Neutrophil (primary cell): ENCODE measurements around the gene ACRV1.

Experiments used
- H3K27ac ChIP-seq: fragments of 200-600 bp; sonication (generic); 2 replicates; pipeline ENCODE4 v1.5.1; 2016; ENCODE audit warnings: mild to moderate bottlenecking, moderate library complexity
- H3K27me3 ChIP-seq: fragments of 200-600 bp; sonication (generic); 2 replicates; pipeline ENCODE4 v1.6.0; 2016; ENCODE audit warnings: mild to moderate bottlenecking
- H3K36me3 ChIP-seq: fragments of 200-600 bp; sonication (generic); 2 replicates; pipeline ENCODE4 v1.5.1; 2017
- H3K4me1 ChIP-seq, 2 experiments: fragments of 200-600 bp in 1 of 2; sonication (generic) in 1 of 2; 1 replicate in 1 of 2; 2 replicates in 1 of 2; pipeline versions ENCODE4 v1.5.1 to v1.6.1; 2013 to 2016; ENCODE audit warnings: low read depth in 1 of 2, low read length in 1 of 2, mild to moderate bottlenecking in 1 of 2, moderate library complexity in 1 of 2; ENCODE audit not compliant: control insufficient read depth in 1 of 2, insufficient read depth in 1 of 2
- H3K4me3 ChIP-seq, 2 experiments: fragments of 200-600 bp in 1 of 2; sonication (generic) in 1 of 2; 1 replicate in 1 of 2; 2 replicates in 1 of 2; pipeline ENCODE4 v1.5.1; 2013 to 2016; ENCODE audit warnings: low read depth in 1 of 2, low read length in 1 of 2, mild to moderate bottlenecking in 1 of 2, moderate library complexity in 1 of 2
- H3K9me3 ChIP-seq: fragments of 200-600 bp; sonication (generic); 2 replicates; pipeline ENCODE4 v1.5.1; 2016
- CTCF ChIP-seq: fragments of 200-600 bp; sonication (generic); IDR thresholded peaks from 2 replicates; pipeline ENCODE4 v1.5.1; 2016; ENCODE audit warnings: antibody characterized with exemption

The ACRV1 gene

GRCh38 chr11:125688632-125689031 lies 8.0 kb upstream of the ACRV1 start:
- TF ChIP-seq CTCF: no peak
- H3K27me3 ChIP-seq: no peaks in the 10 kb centered on the region

GRCh38 chr11:125688066-125688465 lies 7.4 kb upstream of the ACRV1 start:
- TF ChIP-seq CTCF: no peak
- no peaks in the 10 kb centered on the region for H3K9me3 ChIP-seq
- H3K27me3 ChIP-seq: no peaks in the 10 kb centered on the region

More at GRCh38 chr11:125688632-125689031, 8.0 kb upstream of the ACRV1 start:
- Histone ChIP-seq H3K4me3 (no peak overlapping the region), H3K9me3 (no peaks in the 10 kb centered on the region), H3K4me1 (no peaks in the 10 kb centered on the region), H3K36me3 (no peaks in the 10 kb centered on the region), H3K27ac (no peak overlapping the region)

GRCh38 chr11:125685228-125685627 lies 4.6 kb upstream of the ACRV1 start:
- H3K4me3 ChIP-seq: no peak overlapping the region
- no peak overlapping the region for H3K27ac ChIP-seq
- TF ChIP-seq CTCF: no peak
- H3K9me3 ChIP-seq: no peaks in the 10 kb centered on the region
- H3K27me3 ChIP-seq: no peaks in the 10 kb centered on the region
- H3K4me1 ChIP-seq: no peaks in the 10 kb centered on the region
- H3K36me3 ChIP-seq: no peaks in the 10 kb centered on the region

More at GRCh38 chr11:125688066-125688465, 7.4 kb upstream of the ACRV1 start:
- H3K36me3 ChIP-seq: no peaks in the 10 kb centered on the region
- H3K4me1 ChIP-seq: no peaks in the 10 kb centered on the region
- H3K27ac ChIP-seq: no peak overlapping the region
- no peak overlapping the region for H3K4me3 ChIP-seq

- no peak for TF ChIP-seq CTCF
- Histone ChIP-seq H3K27ac (no peak overlapping the region), H3K9me3 (no peaks in the 10 kb centered on the region), H3K4me1 (no peaks in the 10 kb centered on the region), H3K4me3 (no peak overlapping the region), H3K27me3 (no peaks in the 10 kb centered on the region), H3K36me3 (peaks cover 20% of the 10 kb centered on the region)
Observed at GRCh38 chr11:125679837-125680236, 810 bp downstream of the ACRV1 start.

- Histone ChIP-seq H3K27me3 (no peaks in the 10 kb centered on the region), H3K36me3 (peaks cover 20% of the 10 kb centered on the region), H3K9me3 (no peaks in the 10 kb centered on the region), H3K4me1 (no peaks in the 10 kb centered on the region), H3K4me3 (no peak overlapping the region), H3K27ac (no peak overlapping the region)
- no peak for TF ChIP-seq CTCF
Observed at GRCh38 chr11:125679397-125679796, 1.2 kb downstream of the ACRV1 start.

GRCh38 chr11:125675196-125675595 lies 5.5 kb downstream of the ACRV1 start:
- Histone ChIP-seq H3K4me1 (no peaks in the 10 kb centered on the region), H3K27me3 (no peaks in the 10 kb centered on the region), H3K27ac (no peak overlapping the region), H3K36me3 (peaks cover 24% of the 10 kb centered on the region), H3K4me3 (no peak overlapping the region), H3K9me3 (no peaks in the 10 kb centered on the region)
- no peak for TF ChIP-seq CTCF
